Endothelial cell of umbilical vein (primary cell): ENCODE results near the gene SORCS2. TPM values are rescaled to one million over a fixed set of nuclear protein-coding genes. Genes with fewer than 3 reads are reported as not detected.

ENCODE experiments used
- BruUV-seq: library from RNA; stranded (reverse); fragments of 400-500 nt; replicated peaks from 2 replicates; lab custom pipeline; 2021; lab: Mats Ljungman, UMichigan
- CTCF ChIA-PET: fragments of 300-600, 350-600 bp; sonication (Branson Sonifier 250); formaldehyde crosslinking; loops from one replicate; lab custom pipeline; 2021; ENCODE audit warnings: antibody characterized with exemption, inconsistent platforms; lab: Charles Lee
- POLR2A ChIA-PET: fragments of 300-600, 350-600 bp; sonication (Branson Sonifier 250); formaldehyde crosslinking; loops from one replicate; lab custom pipeline; 2021; ENCODE audit warnings: antibody characterized with exemption, inconsistent platforms; lab: Charles Lee
- DNase-seq: peaks from one replicate; pipeline ENCODE4 v3.0.0-alpha.2; 2011; ENCODE audit warnings: low read depth, low spot score
- FAIRE-seq: peaks from 2 replicates; lab custom pipeline; 2011; peaks lifted over from hg19 to GRCh38; lab: Jason Lieb, UNC
- H2AFZ ChIP-seq: 2 replicates; pipeline ENCODE4 v1.6.0; 2012; ENCODE audit warnings: low read depth, low read length, control low read depth, inconsistent platforms
- H3K27ac ChIP-seq: 2 replicates; pipeline ENCODE4 v1.5.1; 2011; ENCODE audit warnings: low read depth, mild to moderate bottlenecking, control low read depth, low read length, moderate library complexity; ENCODE audit not compliant: insufficient read depth
- H3K27me3 ChIP-seq, 2 experiments: 2 replicates each; pipeline versions ENCODE4 v1.6.0 to v1.6.1; 2011; ENCODE audit warnings: low read length in 2 of 2, mixed read lengths in 1 of 2; ENCODE audit not compliant: control insufficient read depth in 2 of 2, insufficient read depth in 2 of 2
- H3K36me3 ChIP-seq, 2 experiments: 2 replicates in 1 of 2; 3 replicates in 1 of 2; pipeline ENCODE4 v1.5.1; 2011; ENCODE audit warnings: low read length in 2 of 2, mild to moderate bottlenecking in 1 of 2, moderate library complexity in 1 of 2; ENCODE audit not compliant: control insufficient read depth in 2 of 2, insufficient read depth in 2 of 2; ENCODE audit errors: extremely low read depth in 1 of 2
- H3K4me1 ChIP-seq: 3 replicates; pipeline ENCODE4 v1.5.1; 2011; ENCODE audit warnings: mild to moderate bottlenecking, low read length; ENCODE audit not compliant: control insufficient read depth, insufficient read depth; ENCODE audit errors: extremely low read depth
- H3K4me2 ChIP-seq: 2 replicates; pipeline ENCODE4 v1.6.1; 2011; ENCODE audit warnings: low read length, control low read depth, mixed read lengths; ENCODE audit not compliant: insufficient read depth
- H3K4me3 ChIP-seq, 3 experiments: fragments of 200-600 bp in 1 of 3; sonication (generic), shearing (Covaris generic) in 1 of 3; replicated peaks in 1 of 3; 2 replicates each; pipeline ENCODE4 v1.5.1; 2011 to 2016; ENCODE audit warnings: control low read depth in 3 of 3, low read length in 3 of 3, mild to moderate bottlenecking in 2 of 3, inconsistent platforms in 1 of 3, low read depth in 1 of 3, moderate library complexity in 1 of 3; ENCODE audit not compliant: insufficient read depth in 1 of 3
- H3K79me2 ChIP-seq: 2 replicates; pipeline ENCODE4 v1.6.0; 2012; ENCODE audit warnings: low read length, inconsistent platforms; ENCODE audit not compliant: control insufficient read depth, insufficient read depth
- H3K9ac ChIP-seq: replicated peaks from 2 replicates; pipeline ENCODE3; 2011; ENCODE audit warnings: low read length, control low read depth; ENCODE audit not compliant: insufficient read depth; ENCODE audit errors: extremely low read depth
- H3K9me1 ChIP-seq: replicated peaks from 3 replicates; pipeline ENCODE4 v1.6.0; 2011; ENCODE audit warnings: mild to moderate bottlenecking, low read length; ENCODE audit not compliant: control insufficient read depth, insufficient read depth; ENCODE audit errors: extremely low read depth
- H3K9me3 ChIP-seq: replicated peaks from 2 replicates; pipeline ENCODE4 v1.5.1; 2012; ENCODE audit warnings: low read length, inconsistent platforms; ENCODE audit not compliant: control insufficient read depth, insufficient read depth
- H4K20me1 ChIP-seq: replicated peaks from 2 replicates; pipeline ENCODE3; 2011; ENCODE audit warnings: mild to moderate bottlenecking, low read length; ENCODE audit not compliant: control insufficient read depth, insufficient read depth; ENCODE audit errors: extremely low read depth
- CTCF ChIP-seq, 2 donors: IDR thresholded peaks; 1 replicate in 1 of 2; 2 replicates in 1 of 2; pipeline ENCODE4 v1.5.1; 2011; ENCODE audit warnings: low read length in 2 of 2, mild to moderate bottlenecking in 2 of 2, moderate library complexity in 2 of 2, control low read depth in 1 of 2, inconsistent platforms in 1 of 2, low read depth in 1 of 2; ENCODE audit not compliant: insufficient read depth in 1 of 2; ENCODE audit errors: extremely low read depth in 1 of 2
- EZH2 ChIP-seq: IDR thresholded peaks from 2 replicates; pipeline ENCODE4 v1.6.1; 2012; ENCODE audit warnings: borderline replicate concordance, low read depth, mild to moderate bottlenecking, moderate library complexity, low read length, inconsistent platforms; ENCODE audit not compliant: severe bottlenecking
- FOS ChIP-seq: IDR thresholded peaks from 2 replicates; pipeline ENCODE4 v1.6.1; 2011; ENCODE audit warnings: mild to moderate bottlenecking, low read length, moderate library complexity, borderline replicate concordance; ENCODE audit not compliant: insufficient read depth
- JUN ChIP-seq: IDR thresholded peaks from 2 replicates; pipeline ENCODE4 v1.6.1; 2011; ENCODE audit warnings: borderline replicate concordance, low read depth; ENCODE audit not compliant: insufficient read length, insufficient read depth
- MAX ChIP-seq: IDR thresholded peaks from 2 replicates; pipeline ENCODE4 v1.6.1; 2011; ENCODE audit not compliant: insufficient read depth, insufficient read length
- MYC ChIP-seq: IDR thresholded peaks from one replicate; pipeline ENCODE4 v1.6.1; 2011; ENCODE audit warnings: mild to moderate bottlenecking, low read depth, low read length
- dilution Hi-C: fragments of 300-500 bp; cut with MboI; formaldehyde crosslinking; loops from one replicate; pipeline ENCODE4 v1.15.0; 2019; ENCODE audit warnings: low sequenced_read_pairs; ENCODE audit not compliant: extremely low pct_ligation_motif_present
- intact Hi-C: fragments of 100-400 bp; cut with micrococcal nuclease; formaldehyde crosslinking; loops from one replicate; pipeline ENCODE4 v1.10.0; 2022
- polyA plus RNA-seq, 4 experiments: library from polyadenylated mRNA; depleted of rRNA in 3 of 4; stranded (reverse) in 3 of 4; unstranded in 1 of 4; fragments of >200 nt; gene quantifications; 2 replicates each; pipeline versions ENCODE4 v1.2.1 to v1.2.3, GENCODE V29; 2011 to 2012; ENCODE audit warnings: missing spikeins in 1 of 4
- total RNA-seq: library from RNA; stranded (reverse); gene quantifications from 2 replicates; pipeline ENCODE4 v1.2.3, GENCODE V29; 2021

Gene SORCS2
- total and polyA plus RNA-seq, 2 donors (not counting 3 experiments of a cell fraction or from before 2014, with no cell fraction given) = not detected

GRCh38 chr4:7432531-7433375 is 240.4 kb downstream of the SORCS2 start:
- dilution Hi-C loops = no loop called here
- no TSS peak for BruUV-seq
- CTCF ChIA-PET = no interaction called here

More at GRCh38 chr4:7432531-7433375, 240.4 kb downstream of the SORCS2 start:
- Histone ChIP-seq H3K79me2 (no peaks in the 10 kb centered on the region), H3K27me3 (no peaks in the 10 kb centered on the region), H3K9ac (no peak overlapping the region), H3K4me2 (no peak overlapping the region), H3K27ac (no peak overlapping the region), H2AFZ (no peak overlapping the region), H4K20me1 (no peaks in the 10 kb centered on the region), H3K36me3 (no peaks in the 10 kb centered on the region), H3K9me1 (no peaks in the 10 kb centered on the region), H3K4me3 (no peak overlapping the region), H3K4me1 (no peaks in the 10 kb centered on the region), H3K9me3 (no peaks in the 10 kb centered on the region)
- POLR2A ChIA-PET = no interaction called here
- TF ChIP-seq MYC = no peak
- TF ChIP-seq EZH2 = no peak
- TF ChIP-seq JUN = no peak
- no peak for TF ChIP-seq CTCF (IDR thresholded peaks at IDR 0.05; ENCODE audit: extremely low read depth in 1 of 2, insufficient read depth in 1 of 2, low read depth in 1 of 2, low read length in 2 of 2)
- TF ChIP-seq MAX = no peak
- no peak for TF ChIP-seq FOS
- FAIRE-seq (no peak), DNase-seq (no peak)
- intact Hi-C loops = no loop called here
